GM18870 (cell line): Measurements from ENCODE around the gene LIAS.
"Not testable (repeated sequence)": the region's sequence is repeated elsewhere in the genome, so short reads cannot be mapped to it uniquely, and the experiment has no call there.

Experiments used
- ATAC-seq: cut with Tn5 transposase; IDR thresholded peaks from one replicate; pipeline ENCODE4 v1.9.1; 2021; ENCODE audit warnings: moderate library complexity; ENCODE audit not compliant: unreplicated experiment

LIAS gene

DNA sequence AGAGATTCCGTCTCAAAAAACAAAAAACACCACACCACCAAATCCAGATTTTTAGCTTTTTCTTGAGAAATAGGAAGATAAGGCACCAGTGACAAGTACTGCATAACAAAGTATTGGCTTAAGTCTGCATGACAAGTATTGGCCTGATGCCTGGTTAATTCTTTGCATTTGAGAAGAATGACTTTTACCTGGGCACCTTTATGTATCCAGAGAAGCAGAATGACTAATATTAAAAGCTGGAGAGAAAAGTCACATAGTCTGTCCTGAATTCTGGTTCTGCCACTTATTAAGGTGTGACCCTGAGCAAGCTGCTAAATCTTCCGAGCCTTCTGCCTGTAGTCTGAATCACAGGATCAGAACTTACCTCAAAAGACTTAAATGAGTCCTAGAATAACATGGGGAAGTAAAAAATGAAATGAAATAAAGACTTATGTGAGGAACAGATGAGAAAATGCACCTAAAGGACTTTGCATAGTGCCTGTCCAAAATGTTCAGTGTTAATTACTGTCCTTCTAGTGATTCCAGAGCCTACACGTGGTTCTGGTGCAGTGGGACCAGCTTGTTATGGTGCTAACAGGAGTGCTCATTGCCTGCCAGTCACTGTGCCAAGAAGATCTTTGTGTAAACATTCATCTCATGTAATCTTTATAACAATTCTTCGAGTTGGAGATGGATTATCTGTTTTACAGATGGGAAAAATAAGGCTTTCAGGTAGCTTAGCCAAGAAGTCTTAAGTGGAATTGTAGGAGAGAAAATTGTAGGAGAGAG is 36.8 kb downstream of the LIAS start:
- ATAC-seq = no peak

DNA sequence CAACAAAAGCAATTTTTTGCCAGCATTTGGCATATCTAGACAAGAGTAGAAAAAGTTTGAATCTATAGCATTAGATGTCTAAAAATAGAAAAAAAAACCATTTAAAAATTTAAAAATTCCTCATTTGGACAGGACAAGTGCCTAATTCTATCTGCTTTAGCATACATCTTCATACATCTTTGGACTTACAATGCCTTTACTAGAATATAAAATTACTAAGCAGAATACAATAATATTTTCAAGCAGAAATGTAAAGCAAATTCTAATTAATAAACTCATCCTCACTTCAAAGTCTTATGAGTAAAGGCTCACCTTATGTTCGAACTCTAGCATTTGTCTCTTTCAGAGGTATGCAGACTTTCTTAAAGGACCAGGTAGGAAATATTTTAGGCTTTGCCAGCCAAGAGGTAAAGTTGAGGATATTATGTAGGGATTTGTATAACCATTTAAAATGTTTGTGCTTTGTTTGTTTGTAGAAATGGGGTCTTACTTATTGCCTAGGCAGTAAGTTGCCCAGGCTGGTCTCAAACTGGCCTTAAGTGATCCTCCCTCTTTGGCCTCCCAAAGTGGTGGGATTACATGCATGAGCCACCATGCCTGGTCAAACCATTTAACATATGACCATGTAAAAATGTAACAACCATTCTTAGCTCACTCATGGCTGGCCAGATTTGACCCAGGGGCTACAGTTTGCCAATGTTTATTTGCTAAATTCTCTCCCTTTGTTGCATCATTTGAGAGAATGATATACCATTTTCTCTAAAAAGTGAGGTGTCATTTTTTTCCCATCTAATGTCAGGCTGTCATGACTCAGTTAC is 39.3 kb downstream of the LIAS start:
- no peak for ATAC-seq

DNA sequence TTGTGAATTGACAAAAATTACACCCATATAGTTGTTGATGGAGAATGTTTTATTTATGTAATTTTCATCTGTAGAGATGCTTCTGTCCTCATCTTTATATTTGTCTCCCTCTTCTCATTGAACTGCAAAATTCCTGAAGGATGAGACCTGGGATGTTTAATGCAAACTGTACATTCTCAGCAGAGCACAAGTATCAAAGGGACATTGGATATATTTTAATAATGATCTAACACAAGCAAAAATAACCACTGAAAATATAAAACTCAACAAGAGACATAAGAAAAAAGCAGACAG is 39.8 kb downstream of the LIAS start:
- ATAC-seq = no peak

DNA sequence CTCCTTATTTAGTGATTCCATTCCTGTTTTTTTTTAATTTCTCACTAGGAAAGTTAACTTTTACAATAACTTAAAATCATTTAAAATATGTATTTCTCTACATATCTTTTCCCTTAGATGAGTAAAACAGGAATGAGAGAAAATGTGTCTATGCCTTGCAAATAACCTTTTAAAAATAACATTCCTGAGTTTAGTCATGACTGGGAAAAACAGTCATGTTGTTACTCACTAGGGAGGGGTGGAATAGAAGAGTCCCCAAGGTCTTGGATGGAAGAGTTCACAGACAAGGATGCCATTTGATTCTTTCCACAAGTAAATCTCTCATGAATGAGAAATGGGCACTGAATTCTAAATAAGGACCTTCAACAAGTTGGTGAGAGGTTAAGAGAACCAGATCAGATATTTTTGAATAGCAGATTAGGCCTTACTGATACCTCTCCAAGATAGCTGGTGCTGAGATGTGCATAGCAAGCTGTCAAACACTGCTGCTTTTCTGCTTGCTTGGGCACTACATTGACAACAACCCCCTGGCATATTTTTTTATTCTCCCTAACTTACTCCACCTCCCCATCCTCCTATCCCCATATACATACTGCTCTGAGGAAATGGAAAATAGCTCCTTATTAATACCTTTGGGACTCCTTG is 43.3 kb downstream of the LIAS start:
- ATAC-seq = no peak

DNA sequence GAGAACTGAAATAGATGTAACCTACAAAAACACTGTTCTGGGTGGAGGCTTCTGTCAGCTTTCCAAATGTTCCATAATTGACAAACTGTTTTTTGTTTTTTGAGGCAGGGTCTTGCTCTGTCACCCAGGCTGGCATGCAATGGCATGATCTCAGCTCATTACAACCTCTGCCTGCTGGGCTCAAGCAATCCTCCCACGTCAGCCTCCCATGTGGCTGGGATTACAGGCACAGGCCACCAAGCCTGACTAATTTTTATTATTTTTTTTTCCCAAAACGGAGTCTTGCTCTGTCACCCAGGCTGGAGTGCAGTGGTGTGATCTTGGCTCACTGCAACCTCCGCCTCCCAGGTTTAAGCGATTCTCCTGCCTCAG is 43.8 kb downstream of the LIAS start:
- not testable (repeated sequence) for ATAC-seq

DNA sequence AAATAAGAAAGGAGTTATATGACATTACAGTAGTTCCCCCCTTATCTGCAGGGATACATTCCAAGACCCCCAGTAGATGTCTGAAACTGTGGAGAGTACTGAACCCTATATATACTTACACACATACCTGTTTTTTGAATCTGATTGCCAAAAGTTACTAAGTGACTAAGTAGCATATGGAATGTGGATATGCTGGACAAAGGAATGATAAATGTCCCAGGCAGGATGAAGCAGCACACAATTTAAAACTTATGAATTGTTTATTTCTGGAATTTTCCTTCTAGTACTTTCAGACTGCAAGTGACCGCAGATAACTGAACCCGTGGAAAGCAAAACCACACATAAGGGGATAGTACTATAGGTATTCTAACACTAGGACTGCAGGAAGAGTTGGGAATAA is 45.7 kb downstream of the LIAS start:
- ATAC-seq = no peak

DNA sequence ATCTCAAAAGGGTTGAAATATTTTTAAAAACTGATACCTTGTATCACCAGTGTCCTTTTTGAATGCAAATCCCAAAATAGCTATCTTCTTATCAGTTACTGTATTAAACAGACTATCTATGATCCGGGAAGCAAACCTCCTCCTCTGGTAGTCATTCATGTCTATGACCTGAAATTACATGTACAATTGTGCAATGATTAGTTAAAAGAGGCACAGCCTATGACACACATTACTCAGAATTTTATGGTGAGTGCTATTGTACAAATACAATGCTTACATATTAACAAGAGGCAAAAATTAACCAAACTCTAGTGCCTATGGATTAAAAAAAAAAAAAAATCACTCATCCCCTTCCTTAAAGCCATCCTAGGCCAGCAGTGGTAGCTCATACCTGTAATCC is 46.7 kb downstream of the LIAS start:
- ATAC-seq = no peak

DNA sequence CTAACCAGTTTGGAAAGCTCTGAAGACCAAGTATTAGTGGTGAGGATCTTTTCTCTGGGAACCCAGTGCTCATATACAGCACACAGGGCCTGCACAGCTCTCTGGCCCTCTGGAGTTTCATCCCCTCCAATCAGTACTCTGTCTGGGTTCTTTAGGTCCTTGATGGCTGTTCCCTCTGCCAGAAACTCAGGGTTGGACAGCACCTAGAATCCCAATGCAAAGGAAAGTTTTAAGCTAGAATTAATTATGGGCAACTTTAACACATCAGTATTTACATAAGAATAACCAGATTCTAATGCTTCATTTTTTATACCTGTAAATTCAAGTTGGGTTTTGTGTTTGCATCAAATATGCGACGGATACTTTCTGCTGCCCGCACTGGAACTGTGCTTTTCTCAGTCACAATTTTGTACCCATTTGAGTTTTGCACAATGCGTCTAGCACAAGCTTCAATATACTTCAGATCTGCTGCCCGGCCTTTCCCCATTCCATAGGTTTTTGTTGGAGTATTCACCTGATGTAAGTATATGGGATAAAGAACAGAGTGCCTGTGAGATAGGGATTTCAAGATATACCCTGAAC is 51.6 kb downstream of the LIAS start:
- no peak for ATAC-seq

DNA sequence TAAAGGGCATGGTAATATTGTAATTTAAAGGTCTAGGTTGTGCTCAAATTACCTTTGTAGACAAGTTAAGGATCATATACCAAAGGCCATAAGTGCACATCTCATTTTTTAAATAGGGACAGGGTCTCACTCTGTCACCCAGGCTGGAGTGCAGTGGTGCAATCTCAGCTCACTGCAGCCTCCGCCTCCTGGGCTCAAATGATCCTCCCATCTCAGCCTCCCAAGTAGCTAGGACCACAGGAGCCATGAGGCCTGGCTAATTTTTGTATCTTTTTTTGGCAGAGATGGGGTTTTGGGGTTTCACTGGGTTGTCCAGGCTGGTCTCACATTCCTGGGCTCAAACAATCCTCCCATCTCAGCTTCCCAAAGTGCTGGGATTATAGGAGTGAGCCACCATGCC is 55.4 kb downstream of the LIAS start:
- not testable (repeated sequence) for ATAC-seq

DNA sequence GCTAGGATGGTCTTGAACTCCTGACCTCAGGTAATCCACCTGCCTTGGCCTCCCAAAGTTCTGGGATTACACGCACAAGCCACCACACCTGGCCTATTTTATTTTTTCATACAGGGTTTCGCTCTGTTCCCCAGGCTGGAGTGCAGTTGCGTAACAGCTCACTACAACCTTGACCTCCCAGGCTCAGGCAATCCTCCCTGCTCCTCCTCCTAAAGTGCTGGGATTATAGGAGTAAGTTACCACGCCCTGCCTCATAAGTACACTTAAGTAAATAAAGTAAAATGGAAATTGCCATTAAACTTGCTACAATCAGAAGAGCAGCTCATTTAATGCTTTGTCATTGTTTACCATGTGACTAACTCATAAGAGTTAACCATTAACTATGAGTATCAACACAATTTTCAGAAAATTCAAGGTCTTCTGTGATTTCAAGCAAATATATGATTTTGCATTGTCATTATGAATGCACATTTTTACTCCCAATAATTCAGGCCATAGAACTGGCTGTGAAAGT is 56.1 kb downstream of the LIAS start:
- no peak for ATAC-seq

DNA sequence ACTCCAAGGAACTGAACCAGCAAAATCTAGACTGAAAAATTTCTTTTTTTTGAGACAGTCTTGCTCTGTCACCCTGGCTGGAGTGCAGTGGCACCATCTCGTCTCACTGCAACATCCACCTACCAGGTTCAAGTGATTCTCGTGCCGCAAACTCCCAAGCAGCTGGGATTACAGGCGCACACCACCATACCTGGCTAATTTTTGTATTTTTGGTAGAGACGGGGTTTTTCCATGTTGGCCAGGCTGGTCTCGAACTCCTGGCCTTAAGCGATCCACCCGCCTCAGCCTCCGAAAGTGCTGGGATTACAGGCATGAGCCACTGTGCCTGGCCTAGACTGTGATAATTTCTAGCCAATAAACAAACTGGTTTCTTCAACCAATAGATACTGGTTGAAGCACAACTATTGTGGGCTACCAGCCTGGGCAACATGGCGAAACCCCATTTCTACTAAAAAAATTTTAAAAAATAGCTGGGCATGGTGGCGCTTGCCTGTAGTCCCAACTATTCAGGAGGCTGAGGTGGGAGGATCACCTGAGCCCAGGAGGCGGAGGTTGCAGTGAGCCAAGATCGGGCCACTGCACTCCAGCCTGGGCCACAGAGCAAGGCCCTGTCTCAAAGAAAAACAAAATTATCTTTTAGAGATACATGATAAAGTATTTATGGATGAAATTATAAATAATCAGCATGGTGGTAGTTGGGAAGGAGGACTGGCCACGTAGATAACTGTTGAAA is 57.0 kb downstream of the LIAS start:
- not testable (repeated sequence) for ATAC-seq

DNA sequence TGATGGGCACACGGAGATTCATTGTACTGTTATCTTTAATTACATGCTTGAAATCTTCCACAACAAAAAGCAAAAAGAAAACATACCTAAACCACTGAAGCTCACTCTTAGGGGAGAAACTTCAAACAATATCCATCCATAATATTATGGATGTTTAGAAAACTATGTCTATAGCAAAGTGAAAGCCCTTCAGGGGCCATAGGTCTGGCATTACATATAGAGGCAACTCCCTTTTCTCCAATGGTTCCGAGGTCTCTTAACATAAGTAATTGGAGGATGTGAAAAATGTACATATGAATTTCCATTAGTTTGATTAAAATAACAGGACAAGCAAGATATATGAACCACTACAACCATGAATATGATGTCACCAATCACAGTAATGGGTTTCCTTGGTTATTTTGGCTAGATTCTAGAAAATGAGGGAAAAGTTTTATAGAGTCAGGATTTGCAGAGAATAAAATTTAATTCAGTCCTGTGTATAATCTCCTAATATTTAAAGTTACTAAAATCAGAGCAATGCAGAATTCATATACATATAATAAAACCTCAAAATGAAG is 57.6 kb downstream of the LIAS start:
- ATAC-seq = no peak

DNA sequence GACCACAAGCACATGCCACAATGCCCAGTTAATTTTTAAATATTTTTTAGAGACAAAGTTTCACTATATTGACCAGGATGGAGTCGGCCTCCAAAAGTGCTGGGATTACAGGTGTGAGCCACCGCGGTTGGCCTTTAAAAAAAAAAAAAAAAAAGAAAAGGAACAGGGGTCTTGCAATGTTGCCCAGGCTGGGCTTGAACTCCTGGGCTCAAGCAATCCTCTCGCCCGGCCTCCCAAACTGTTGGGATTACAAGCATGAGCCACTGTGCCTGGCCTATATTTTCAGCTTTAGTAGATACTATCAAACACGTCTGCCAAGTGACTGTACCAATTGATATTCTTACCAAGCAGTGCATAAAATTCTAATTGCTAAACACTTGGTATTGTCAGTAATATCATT is 59.6 kb downstream of the LIAS start:
- no peak for ATAC-seq

DNA sequence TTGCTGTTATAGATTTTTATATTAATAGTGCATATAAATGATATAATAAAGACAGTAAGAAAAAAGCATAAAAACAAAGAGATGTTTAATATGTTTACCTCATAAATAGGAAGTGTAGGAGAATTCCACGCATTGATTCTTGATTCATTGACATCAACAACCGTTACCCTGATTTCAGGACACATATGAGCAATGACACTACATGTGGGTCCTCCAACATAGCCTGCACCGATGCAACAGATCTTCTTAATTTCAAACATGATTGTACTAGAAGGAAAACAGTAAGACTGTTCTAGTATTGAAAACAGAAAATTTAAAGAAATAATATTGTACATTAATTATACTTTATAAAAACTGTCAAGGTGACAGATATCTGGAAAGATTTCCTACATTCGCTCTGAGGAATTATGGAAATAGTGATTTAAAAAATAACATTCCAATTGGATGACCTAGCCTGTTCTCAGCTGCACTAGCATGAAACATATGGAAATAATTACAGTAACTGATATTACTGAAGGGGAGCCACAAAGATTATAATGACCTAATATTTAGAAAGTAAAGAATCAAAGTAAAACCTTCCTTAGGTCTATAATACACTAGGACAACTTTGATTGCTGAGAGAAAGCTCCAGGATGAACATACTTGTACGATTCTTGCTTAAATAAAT is 62.5 kb downstream of the LIAS start:
- ATAC-seq = no peak

DNA sequence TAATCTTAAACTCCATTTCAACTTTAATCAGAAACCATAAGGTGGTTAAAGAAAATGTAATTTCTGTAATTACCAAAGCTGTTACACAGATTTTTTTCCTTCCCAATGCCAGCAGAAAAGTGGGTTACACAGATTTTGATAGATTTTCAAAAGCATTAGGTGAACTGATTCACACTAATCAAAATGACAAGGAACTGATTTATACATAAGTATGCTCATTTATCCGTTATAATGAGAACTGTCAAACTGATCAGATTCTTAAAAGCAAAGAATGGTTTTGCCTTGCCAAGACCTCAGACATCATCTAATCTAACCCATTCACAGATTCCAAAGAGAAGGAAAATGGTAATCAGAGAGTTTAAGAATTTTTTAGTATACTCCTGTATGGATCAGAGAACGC is 63.2 kb downstream of the LIAS start:
- no peak for ATAC-seq

DNA sequence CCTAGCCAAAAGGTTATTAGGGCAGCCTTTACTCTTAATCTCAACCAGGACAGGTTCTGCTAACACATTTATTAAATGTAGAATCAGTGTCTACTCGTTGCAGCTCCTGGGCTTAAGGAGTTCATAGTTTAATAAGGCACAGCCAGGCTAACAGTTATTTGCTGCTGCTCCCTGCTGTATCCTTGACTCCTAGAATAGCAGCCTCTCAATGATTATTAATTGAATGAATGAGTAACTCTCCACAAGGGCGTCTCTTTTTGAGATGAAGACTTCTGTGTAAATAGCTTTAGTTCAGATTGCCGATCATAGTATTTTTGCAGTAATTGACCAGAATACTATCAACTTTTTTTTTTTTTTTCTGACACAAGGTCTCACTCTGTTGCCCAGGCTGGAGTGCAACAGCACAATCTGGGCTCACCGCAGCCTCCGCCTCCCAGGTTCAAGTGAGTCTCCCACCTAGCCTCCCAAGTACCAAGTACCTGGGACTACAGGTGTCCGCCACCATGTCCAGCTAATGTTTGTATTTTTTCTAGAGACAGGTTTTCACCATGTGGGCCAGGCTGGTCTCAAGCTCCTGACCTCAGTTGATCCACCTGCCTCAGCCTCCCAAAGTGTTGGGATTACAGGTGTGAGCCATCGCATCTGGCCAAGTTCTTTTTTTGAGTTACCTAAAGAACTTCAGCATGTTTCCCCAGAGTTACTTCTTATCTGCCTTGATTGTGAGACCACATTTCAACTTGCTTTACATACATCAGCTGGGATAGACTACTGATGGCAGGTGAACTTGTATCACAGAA is 65.5 kb downstream of the LIAS start:
- no peak for ATAC-seq

DNA sequence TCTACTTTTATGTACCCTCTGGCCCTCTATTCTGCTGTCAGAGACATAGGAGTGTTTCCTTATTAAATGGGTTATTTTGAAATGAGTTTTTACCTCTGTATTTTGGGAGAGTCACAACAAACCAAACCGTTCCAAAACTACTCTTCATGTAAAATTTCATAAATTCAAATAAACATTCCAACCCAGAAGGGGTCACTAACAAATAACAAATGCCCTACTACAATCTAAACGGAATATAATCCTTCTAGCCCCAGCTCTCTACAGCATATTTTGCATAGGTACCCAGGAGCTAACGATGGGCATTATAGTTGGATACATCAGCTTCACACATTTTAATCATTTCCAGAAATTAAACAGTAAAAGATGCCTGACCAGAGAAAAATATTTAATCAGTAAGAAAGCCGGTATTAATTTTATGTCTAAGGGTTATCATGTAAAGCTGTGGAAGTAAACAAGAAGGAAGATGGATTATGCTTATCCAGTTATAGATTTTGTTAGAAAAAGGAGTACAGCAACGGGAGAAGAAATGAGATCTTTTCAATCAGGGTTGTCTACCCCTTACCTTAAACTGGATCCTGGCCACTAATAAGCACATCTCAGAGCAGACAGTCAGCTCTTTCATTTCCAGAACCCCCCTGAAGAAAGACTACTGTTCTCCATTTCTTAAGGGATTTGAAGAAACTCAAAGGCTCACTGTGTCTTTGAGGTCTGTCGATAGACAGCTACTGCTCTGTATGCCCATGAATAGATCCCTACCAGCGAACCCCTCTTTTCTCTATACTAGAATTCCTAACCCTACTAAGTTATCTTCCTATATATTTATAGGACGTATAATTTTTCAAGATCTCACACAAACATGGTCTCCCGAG is 67.2 kb downstream of the LIAS start:
- no peak for ATAC-seq

DNA sequence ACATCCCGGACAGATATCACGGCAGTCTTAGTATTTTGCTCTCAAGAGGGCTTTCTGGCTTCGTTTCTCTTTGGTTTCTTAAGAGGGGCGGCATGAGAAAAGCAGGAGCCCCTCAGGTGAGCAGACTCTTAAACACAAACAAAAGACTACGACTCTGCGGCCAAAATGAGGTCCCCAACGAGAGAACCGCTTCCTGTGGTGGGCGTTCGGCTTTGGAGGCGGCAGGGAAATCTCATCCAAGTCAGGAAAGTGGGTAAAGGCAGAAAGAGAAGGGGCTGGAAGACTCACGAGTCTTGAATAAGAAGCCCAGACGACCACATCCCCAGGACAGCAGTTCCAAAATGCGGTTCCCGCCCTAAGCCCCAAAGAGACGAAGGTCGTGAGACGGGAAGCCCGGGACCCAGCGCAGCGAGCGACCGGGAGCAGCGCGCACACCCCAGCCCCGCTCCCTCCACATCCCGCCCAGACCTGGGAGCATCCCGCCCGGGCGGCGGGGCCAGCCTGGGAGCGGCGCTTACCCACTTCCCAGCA is 68.0 kb downstream of the LIAS start:
- ATAC-seq = no peak
